Common myeloid progenitor, CD34-positive (primary cell): ENCODE results near the gene AKR1B15.
"Not testable (repeated sequence)": the region's sequence is repeated elsewhere in the genome, so short reads cannot be mapped to it uniquely, and the experiment has no call there.

Experiments
- CTCF ChIA-PET: fragments of 350-600 bp; sonication (Branson Sonifier 250); formaldehyde crosslinking; loops from one replicate; lab custom pipeline; 2021; ENCODE audit warnings: antibody characterized with exemption; lab: Charles Lee
- POLR2A ChIA-PET: fragments of 350-600 bp; sonication (Branson Sonifier 250); formaldehyde crosslinking; loops from one replicate; lab custom pipeline; 2021; ENCODE audit warnings: antibody characterized with exemption; lab: Charles Lee
- DNase-seq, 3 donors: peaks; one replicate each; pipeline versions ENCODE4 v3.0.0 to v3.0.0-alpha.2; 2013
- H3K27ac ChIP-seq, 2 experiments: 1 replicate in 1 of 2; 2 replicates in 1 of 2; pipeline ENCODE4 v1.7.0; 2013; ENCODE audit warnings: inconsistent platforms in 2 of 2, low read length in 2 of 2, mild to moderate bottlenecking in 2 of 2, low read depth in 1 of 2, moderate library complexity in 1 of 2; ENCODE audit not compliant: severe bottlenecking in 2 of 2, insufficient read depth in 1 of 2, poor library complexity in 1 of 2
- H3K27me3 ChIP-seq, 5 experiments: replicated peaks in 2 of 5; 1 replicate in 3 of 5; 2 replicates in 2 of 5; pipeline versions ENCODE4 v1.6.1 to v1.7.0; 2013; ENCODE audit warnings: low read length in 4 of 5, mild to moderate bottlenecking in 2 of 5, moderate library complexity in 2 of 5, inconsistent platforms in 1 of 5; ENCODE audit not compliant: insufficient read depth in 5 of 5, control insufficient read depth in 4 of 5
- H3K36me3 ChIP-seq, 4 experiments: 1 replicate in 2 of 4; 2 replicates in 2 of 4; pipeline versions ENCODE4 v1.6.1 to v1.7.0; 2013; ENCODE audit warnings: low read length in 3 of 4, control low read depth in 1 of 4, mild to moderate bottlenecking in 1 of 4; ENCODE audit not compliant: control insufficient read depth in 4 of 4, insufficient read depth in 4 of 4
- H3K4me1 ChIP-seq, 4 experiments: 1 replicate in 3 of 4; 2 replicates in 1 of 4; pipeline versions ENCODE4 v1.6.1 to v1.7.1; 2013; ENCODE audit warnings: low read length in 3 of 4, mild to moderate bottlenecking in 3 of 4, control low read depth in 1 of 4, inconsistent platforms in 1 of 4, moderate library complexity in 1 of 4; ENCODE audit not compliant: control insufficient read depth in 4 of 4, insufficient read depth in 4 of 4; ENCODE audit errors: control extremely low read depth in 1 of 4
- H3K4me3 ChIP-seq, 7 experiments: 1 replicate in 4 of 7; 2 replicates in 3 of 7; pipeline versions ENCODE4 v1.5.1 to v1.7.0; 2013; ENCODE audit warnings: mild to moderate bottlenecking in 7 of 7, low read length in 6 of 7, moderate library complexity in 6 of 7, inconsistent platforms in 2 of 7, low read depth in 2 of 7, control low read depth in 1 of 7; ENCODE audit not compliant: insufficient read depth in 4 of 7, control insufficient read depth in 1 of 7; ENCODE audit errors: extremely low read depth in 1 of 7
- H3K9me3 ChIP-seq, 5 experiments: 1 replicate in 4 of 5; 2 replicates in 1 of 5; pipeline versions ENCODE4 v1.6.1 to v1.7.1; 2013; ENCODE audit warnings: low read length in 4 of 5, mild to moderate bottlenecking in 2 of 5, inconsistent platforms in 1 of 5, low read depth in 1 of 5, moderate library complexity in 1 of 5; ENCODE audit not compliant: control insufficient read depth in 4 of 5, insufficient read depth in 2 of 5; ENCODE audit errors: control extremely low read depth in 1 of 5
- WGBS: methylation state at CpG from one replicate; pipeline ENCODE4 v1.1.5; 2013; ENCODE audit not compliant: insufficient coverage; 5-methylcytosine and 5-hydroxymethylcytosine counted together

The AKR1B15 gene

GRCh38 chr7:134520130-134520529 lies 28.8 kb upstream of the AKR1B15 start:
- POLR2A ChIA-PET, result no interaction called here
- Histone ChIP-seq H3K4me3 (no peak overlapping the region), H3K27ac (no peak overlapping the region), H3K36me3 (no peaks in the 10 kb centered on the region), H3K4me1 (no peaks in the 10 kb centered on the region), H3K27me3 (peaks cover 0 to 4% (median 2%) of the 10 kb centered on the region in 5 experiments), H3K9me3 (no peaks in the 10 kb centered on the region)
- no CpG with 5 or more reads among the region's 4 CpGs for WGBS
- CTCF ChIA-PET, result no interaction called here
- no peak for DNase-seq

- POLR2A ChIA-PET, result no interaction called here
- Histone ChIP-seq H3K4me3 (no peak overlapping the region), H3K9me3 (no peaks in the 10 kb centered on the region), H3K4me1 (no peaks in the 10 kb centered on the region), H3K27ac (no peak overlapping the region), H3K36me3 (no peaks in the 10 kb centered on the region), H3K27me3 (peaks cover 0 to 4% (median 2%) of the 10 kb centered on the region in 5 experiments)
- CTCF ChIA-PET, result no interaction called here
- no peak for DNase-seq
- 100% methylated on average over 3 of the region's 5 CpGs for WGBS
Observed at GRCh38 chr7:134522601-134523000, 26.3 kb upstream of the AKR1B15 start.

DNA sequence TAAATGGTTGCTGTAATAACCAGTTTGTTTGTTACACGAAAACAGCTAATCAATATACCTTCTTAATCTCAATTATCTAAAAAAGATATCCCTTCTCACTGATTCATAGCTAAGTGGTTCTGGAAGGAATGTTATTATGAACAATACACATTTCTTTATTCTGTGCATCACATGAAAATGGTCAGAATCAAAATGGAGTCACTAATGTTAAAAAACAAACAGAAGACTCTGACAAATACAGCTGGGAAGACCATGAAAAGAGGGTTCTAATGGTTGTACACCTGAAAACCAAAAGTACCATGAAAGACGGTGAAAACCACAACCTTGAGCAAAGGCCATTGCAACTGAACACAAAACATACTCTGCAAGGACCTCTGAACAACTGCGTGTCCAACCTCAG lies 23.5 kb upstream of the AKR1B15 start:
- POLR2A ChIA-PET, H3K36me3 ChIP-seq, H3K9me3 ChIP-seq, H3K4me3 ChIP-seq, H3K27me3 ChIP-seq, CTCF ChIA-PET, H3K27ac ChIP-seq, H3K4me1 ChIP-seq, DNase-seq: not testable (repeated sequence)
- WGBS, result 100% methylated on average over 1 of the region's 3 CpGs

DNA sequence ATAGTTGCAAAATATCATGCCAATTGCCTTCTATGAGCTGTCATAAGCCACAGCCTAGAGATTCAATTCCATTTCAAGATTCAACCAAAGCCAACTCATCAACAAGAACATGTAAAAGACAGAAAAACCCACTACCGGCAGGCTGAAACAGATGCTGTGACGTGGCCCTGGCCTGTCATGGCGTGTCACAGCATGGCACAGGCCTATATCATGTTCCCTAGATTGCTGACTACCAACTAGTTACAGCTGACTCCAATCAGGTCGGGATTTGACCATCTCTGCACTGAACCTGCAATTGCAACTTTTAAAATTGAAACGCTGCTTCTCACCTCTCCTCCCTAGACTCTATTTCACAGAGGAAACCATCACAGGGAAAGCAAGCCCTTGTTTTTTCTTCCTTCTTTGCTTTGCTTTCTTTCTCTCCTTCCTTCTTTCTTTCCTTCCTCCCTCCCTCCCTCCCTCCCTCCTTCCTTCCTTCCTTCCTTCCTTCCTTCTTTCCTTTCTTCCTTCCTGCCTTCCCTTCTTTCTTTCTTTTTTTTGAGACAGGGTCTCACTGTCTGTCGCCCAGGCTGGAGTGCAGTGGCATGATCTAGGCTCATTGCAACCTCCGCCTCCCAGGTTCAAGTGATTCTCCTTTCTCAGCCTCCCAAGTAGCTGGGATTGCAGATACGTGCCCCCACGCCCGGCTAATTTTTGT lies 22.2 kb upstream of the AKR1B15 start:
- H3K27me3 ChIP-seq, POLR2A ChIA-PET, H3K4me1 ChIP-seq, H3K9me3 ChIP-seq, H3K36me3 ChIP-seq, H3K4me3 ChIP-seq, DNase-seq, H3K27ac ChIP-seq: not testable (repeated sequence)
- CTCF ChIA-PET, result interaction anchor here (1.5 kb wide), 1 partner anchor 21 kb away, joined by 5 read pairs; no protein-coding TSS in a partner anchor
- 95% methylated on average over 4 of the region's 10 CpGs for WGBS

DNA sequence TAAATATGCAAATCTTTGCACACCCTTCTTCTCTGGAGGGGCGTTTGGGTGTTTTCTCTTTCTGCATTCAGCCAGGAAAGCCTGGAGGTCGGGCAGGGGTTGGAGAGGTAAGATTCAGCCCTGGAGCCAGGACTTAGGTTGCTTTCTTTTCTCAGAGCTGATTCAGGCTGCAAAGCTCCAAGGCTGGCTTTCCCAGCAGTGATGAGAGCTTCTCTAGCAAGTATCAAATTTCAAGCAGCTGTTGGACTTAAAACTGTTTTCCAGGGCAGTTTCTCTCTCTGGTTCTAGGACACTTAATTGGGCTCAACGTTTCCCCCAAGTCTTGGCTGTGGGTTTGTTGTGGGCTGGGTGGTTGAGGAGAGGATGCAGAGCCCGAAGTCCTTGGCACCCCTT lies 20.9 kb upstream of the AKR1B15 start:
- H3K4me1 ChIP-seq, result no peaks in the 10 kb centered on the region
- no peak overlapping the region for H3K4me3 ChIP-seq
- ChIA-PET CTCF (interaction anchor here (1.0 to 1.5 kb wide), 2 partner anchors 20 to 96 kb away, joined by 4 to 5 read pairs; no protein-coding TSS in a partner anchor), POLR2A (no interaction called here)
- no peaks in the 10 kb centered on the region for H3K36me3 ChIP-seq
- H3K9me3 ChIP-seq, result no peaks in the 10 kb centered on the region
- peaks cover 0 to 4% (median 0%) of the 10 kb centered on the region in 5 experiments for H3K27me3 ChIP-seq
- no peak for DNase-seq
- no peak overlapping the region for H3K27ac ChIP-seq
- WGBS, result 79% methylated on average over 3 of the region's 4 CpGs

DNA sequence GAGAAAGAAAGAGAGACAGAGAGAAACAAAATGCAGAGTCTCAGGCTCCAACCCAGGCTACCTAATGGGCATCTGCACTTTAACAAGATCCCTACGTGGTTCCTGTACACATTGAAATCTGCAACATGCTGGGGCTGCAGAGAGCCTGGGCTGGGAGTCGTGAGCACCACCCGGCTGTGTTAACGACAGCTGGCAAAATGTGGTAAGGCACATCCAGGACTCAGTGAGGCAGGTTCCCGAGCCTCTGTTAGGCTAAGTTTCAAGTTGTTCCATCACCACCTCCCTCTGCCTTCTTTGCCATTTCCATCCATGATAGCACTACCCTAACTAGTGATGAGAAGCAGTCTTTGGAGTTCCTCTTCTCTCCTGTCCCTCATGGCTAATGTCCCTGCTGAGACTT lies 20.2 kb upstream of the AKR1B15 start:
- POLR2A ChIA-PET, result no interaction called here
- WGBS, result 95% methylated on average over 4 of the region's 5 CpGs

GRCh38 chr7:134530460-134530859 lies 18.4 kb upstream of the AKR1B15 start:
- H3K4me1 ChIP-seq, result no peaks in the 10 kb centered on the region
- H3K27ac ChIP-seq, result no peak overlapping the region
- WGBS, result 89% methylated on average over 5 of the region's 5 CpGs
- no peaks in the 10 kb centered on the region for H3K9me3 ChIP-seq
- no peak overlapping the region for H3K4me3 ChIP-seq
- peaks cover 0 to 2% (median 0%) of the 10 kb centered on the region in 5 experiments for H3K27me3 ChIP-seq
- ChIA-PET CTCF (interaction anchor here (1.9 kb wide), 1 partner anchor 16 kb away, joined by 7 read pairs; no protein-coding TSS in a partner anchor), POLR2A (no interaction called here)
- no peaks in the 10 kb centered on the region for H3K36me3 ChIP-seq
- no peak for DNase-seq

More for the DNA sequence above, 20.2 kb upstream of the AKR1B15 start:
- Histone ChIP-seq H3K27ac (no peak overlapping the region), H3K36me3 (no peaks in the 10 kb centered on the region), H3K4me3 (no peak overlapping the region), H3K27me3 (peaks cover 0 to 4% (median 0%) of the 10 kb centered on the region in 5 experiments), H3K4me1 (no peaks in the 10 kb centered on the region), H3K9me3 (no peaks in the 10 kb centered on the region)
- CTCF ChIA-PET, result interaction anchor here (1.2 to 1.9 kb wide), 2 partner anchors 11 to 14 kb away, joined by 5 to 7 read pairs; no protein-coding TSS in a partner anchor
- DNase-seq, result no peak
